HG03342 (cell line): ENCODE data around the gene ACOT4.
"Not testable (repeated sequence)": the region's sequence is repeated elsewhere in the genome, so short reads cannot be mapped to it uniquely, and the experiment has no call there.

Source experiments
- ATAC-seq: cut with Tn5 transposase; IDR thresholded peaks from one replicate; pipeline ENCODE4 v1.9.1; 2021; ENCODE audit warnings: mild to moderate bottlenecking, moderate library complexity; ENCODE audit not compliant: unreplicated experiment

ACOT4 gene, protein sequence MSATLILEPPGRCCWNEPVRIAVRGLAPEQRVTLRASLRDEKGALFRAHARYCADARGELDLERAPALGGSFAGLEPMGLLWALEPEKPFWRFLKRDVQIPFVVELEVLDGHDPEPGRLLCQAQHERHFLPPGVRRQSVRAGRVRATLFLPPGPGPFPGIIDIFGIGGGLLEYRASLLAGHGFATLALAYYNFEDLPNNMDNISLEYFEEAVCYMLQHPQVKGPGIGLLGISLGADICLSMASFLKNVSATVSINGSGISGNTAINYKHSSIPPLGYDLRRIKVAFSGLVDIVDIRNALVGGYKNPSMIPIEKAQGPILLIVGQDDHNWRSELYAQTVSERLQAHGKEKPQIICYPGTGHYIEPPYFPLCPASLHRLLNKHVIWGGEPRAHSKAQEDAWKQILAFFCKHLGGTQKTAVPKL

DNA sequence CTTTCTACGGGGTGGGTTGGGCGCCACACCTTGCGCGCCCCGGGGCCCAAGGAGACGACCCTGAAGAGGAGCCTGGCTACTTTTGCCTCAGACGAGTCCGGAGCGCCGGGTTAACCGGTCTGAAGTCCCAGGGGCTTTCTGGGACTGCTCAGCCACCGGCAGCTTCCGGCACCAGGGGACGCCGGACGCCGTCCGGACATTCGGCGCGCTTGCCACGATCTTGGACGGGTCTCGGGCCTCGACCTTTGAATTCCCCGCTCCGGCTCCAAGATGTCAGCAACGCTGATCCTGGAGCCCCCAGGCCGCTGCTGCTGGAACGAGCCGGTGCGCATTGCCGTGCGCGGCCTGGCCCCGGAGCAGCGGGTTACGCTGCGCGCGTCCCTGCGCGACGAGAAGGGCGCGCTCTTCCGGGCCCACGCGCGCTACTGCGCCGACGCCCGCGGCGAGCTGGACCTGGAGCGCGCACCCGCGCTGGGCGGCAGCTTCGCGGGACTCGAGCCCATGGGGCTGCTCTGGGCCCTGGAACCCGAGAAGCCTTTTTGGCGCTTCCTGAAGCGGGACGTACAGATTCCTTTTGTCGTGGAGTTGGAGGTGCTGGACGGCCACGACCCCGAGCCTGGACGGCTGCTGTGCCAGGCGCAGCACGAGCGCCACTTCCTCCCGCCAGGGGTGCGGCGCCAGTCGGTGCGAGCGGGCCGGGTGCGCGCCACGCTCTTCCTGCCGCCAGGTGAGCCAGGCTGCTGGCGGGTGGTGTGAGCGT is at the start of gene ACOT4:
Gene ACOT4 (plus strand): TSS at position 184 of the 760 bp plus-strand sequence. CDS start 87 bp downstream, at position 271.
- no peak for ATAC-seq

DNA sequence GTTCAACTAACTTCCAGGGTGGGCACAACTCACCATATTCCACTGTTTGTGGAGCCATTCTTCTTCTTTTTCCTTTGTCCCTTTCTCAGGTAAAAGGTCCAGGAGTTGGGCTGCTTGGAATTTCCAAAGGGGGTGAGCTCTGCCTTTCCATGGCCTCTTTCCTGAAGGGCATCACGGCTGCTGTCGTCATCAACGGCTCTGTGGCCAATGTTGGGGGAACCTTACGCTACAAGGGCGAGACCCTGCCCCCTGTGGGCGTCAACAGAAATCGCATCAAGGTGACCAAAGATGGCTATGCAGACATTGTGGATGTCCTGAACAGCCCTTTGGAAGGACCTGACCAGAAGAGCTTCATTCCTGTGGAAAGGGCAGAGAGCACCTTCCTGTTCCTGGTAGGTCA is 48.7 kb upstream of the ACOT4 start:
- not testable (repeated sequence) for ATAC-seq

- ATAC-seq = not testable (repeated sequence)
Observed at GRCh38 chr14:73545353-73545752, 46.3 kb upstream of the ACOT4 start.

DNA sequence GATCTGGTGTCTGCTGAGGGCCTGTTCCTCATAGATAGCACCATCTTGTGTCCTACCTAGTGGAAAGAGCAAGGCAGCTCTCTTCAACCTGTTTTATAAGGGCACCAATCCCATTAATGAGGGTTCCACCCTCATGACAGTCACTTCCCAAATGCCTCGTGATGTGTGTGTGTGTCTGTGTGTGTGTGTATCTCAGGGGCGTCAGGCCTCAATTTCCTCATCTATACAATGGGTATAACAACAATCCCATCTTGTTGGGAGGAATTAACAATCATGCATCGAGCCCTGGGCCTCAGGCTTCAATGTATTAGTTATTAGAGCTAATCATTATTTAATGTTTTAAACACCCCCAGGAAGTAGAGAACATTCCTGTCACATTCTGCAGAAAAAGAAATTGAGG is 42.6 kb upstream of the ACOT4 start:
- ATAC-seq = not testable (repeated sequence)

DNA sequence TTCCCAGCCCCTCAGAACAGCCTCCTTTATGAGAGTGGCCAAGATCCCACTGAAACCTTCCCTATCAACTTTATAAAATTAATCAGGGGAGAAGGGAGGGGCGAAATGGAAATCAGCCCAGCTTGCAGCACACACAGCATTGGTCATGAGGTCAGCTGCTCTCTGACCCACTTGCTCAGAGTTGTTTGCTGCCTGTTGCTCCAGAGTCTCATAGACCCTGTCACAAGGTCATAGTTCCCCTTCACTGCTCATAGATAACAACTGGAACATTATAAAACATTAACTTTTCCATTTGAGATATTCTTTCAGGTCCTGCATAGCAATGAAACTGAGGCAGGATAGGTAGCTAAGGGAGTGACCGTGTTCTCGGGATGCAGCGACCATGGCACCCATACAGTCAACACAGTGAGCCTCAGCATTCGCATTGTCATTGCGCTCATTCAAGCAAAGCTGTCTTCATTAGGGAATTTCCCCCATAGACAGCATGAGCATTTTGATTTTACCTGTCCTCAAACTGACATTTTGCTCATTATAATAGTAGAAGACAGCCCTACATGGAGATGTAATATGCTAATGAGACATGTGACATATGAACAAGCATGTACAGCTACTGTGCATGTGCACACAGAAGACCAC is 41.7 kb upstream of the ACOT4 start:
- ATAC-seq = not testable (repeated sequence)

DNA sequence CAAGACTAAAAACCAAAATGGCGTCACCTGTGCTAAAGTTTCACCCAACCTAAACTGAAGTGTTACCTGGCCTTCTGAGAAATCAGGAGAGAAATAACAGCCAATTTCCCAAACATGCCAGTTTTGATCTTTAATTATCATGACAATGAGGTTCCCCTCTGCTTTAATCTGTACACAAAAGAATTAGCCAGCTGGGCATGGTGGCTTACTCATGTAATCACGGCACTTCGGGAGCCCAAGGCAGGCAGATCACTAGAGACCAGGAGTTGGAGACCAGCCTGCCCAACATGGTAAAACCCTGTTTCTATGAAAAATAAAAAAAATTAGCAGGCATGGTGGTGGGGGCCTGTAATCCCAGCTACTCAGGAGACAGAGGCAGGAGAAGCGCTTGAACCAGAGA is 37.8 kb upstream of the ACOT4 start:
- no peak for ATAC-seq

DNA sequence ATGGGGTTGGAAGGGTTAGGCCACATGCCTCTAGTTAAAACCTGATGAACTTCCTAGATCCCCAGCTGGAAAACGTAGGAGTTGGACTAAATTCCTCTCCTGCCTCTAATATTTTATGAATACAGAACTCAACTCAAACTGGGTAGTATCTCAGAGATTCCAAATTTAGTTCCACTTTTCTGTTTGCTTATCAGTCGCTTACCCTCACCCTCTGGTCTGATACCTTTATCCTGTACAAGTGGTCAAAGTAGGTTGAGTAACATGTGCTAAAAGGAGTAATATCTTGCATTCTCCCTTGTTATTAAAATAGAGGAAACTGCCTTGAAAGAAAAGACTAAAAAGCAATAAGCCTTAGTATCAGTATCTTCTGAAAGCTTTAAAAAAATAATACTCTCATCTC is 34.5 kb upstream of the ACOT4 start:
- ATAC-seq = not testable (repeated sequence)

DNA sequence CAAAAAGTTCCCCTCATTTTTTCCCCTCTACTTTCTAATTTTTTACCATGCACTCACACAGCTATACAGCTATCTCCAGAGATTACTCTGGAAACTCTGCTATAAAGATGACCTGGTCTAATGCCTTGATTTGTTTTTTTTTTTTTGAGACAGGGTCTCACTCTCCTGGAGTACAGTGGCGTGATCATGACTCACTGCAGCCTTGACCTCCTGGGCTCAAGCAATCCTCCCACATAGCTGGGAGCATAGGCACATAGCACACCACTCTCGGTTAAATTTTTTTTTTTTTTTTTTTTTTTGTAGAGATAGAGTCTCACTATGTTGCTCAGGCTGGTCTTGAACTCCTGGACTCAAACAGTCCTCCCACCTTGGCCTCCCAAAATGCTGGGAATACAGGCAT is 33.4 kb upstream of the ACOT4 start:
- not testable (repeated sequence) for ATAC-seq

DNA sequence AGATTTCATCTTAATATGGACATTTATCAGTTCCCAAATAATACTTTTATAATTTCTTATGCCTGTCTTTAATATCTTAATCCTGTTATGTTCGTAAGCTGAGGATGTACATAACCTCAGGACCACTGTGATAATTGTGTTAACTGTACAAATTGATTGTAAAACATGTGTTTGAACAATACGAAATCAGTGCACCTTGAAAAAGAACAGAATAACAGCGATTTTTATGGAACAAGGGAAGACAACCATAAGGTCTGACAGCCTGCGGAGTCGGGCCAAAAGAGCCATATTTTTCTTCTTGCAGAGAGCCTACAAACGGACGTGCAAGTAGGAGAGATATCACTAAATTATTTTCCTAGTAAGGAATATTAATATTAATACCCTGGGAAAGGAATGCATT is 29.4 kb upstream of the ACOT4 start:
- not testable (repeated sequence) for ATAC-seq

DNA sequence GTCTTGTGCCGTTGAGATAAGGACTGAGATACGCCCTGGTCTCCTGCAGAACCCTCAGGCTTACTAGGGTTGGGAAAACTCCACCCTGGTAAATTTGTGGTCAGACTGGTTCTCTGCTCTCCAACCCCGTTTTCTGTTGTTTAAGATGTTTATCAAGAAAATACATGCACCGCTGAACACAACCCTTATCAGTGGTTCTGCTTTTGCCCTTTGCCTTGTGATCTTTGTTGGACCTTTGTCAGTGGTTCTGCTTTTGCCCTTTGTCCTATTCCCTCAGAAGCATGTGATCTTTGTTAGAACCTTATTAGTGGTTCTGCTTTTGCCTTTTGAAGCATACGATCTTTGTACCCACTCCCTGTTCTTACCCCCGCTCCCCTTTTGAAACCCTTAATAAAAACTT is 29.0 kb upstream of the ACOT4 start:
- ATAC-seq = not testable (repeated sequence)

- not testable (repeated sequence) for ATAC-seq
Observed at GRCh38 chr14:73566431-73566830, 25.2 kb upstream of the ACOT4 start.

- ATAC-seq = not testable (repeated sequence)
Observed at GRCh38 chr14:73566935-73567334, 24.7 kb upstream of the ACOT4 start.

DNA sequence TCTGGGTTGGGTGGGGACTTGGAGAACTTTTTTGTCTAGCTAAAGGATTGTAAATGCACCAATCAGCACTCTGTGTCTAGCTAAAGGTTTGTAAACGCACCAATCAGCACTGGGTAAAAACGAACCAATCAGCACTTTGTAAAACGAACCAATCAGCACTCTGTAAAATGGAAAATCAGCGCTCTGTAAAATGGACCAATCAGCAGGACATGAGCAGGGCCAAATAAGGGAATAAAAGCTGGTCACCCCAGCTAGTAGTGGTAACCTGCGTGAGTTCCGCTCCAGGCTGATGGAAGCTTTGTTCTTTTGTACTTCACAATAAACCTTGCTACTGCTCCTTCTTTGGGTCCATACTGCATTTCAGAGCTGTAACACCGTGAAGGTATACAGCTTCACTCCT is 24.3 kb upstream of the ACOT4 start:
- ATAC-seq = no peak

- no peak for ATAC-seq
Observed at GRCh38 chr14:73567951-73568885, 23.5 kb upstream of the ACOT4 start.

DNA sequence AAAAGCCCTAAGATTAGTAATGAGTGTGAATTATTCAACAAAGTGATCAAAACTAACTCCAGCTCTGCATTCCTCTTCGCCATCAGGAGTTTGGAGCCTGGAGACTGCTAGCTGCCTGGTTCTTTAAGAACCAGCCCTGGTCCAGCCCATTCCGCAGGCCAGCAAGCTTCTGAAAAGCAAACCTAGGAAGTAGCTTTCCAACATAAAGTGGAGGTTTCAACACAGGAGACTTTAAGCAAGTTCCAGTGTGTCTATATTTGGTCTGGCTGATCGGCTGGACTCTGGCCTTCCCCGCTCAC is 22.8 kb upstream of the ACOT4 start:
- ATAC-seq = not testable (repeated sequence)

GRCh38 chr14:73569185-73569958 is 22.3 kb upstream of the ACOT4 start, which contains the start of gene ACOT2:
Gene ACOT2 (plus strand): TSS chr14:73569213. CDS start chr14:73569241, 28 bp downstream.
- peak; percentile 61 for ATAC-seq

- peak; percentile 41 for ATAC-seq
Observed at GRCh38 chr14:73570913-73571312, 20.8 kb upstream of the ACOT4 start.

GRCh38 chr14:73573034-73573433 is 18.6 kb upstream of the ACOT4 start:
- not testable (repeated sequence) for ATAC-seq

- ATAC-seq = not testable (repeated sequence)
Observed at GRCh38 chr14:73573740-73574139, 17.9 kb upstream of the ACOT4 start.

DNA sequence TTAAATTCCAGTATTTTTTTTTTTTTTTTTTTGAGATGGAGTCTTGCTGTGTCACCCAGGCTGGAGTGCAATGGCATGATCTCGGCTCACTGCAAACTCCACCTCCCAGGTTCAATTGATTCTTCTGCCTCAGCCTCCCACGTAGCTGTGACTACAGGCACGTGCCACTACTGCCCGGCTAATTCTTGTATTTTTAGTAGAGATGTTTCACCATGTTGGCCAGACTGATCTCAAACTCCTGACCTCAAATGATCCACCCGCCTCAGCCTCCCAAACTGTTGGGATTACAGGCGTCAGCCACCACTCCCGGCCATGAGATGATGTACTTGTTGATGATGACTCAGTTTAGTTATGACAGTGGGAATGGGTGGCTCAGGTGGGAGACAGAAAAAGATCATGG is 17.4 kb upstream of the ACOT4 start:
- not testable (repeated sequence) for ATAC-seq
